K562 (cell line): ENCODE results near the gene GAL3ST3. TPM values are rescaled to one million over a fixed set of nuclear protein-coding genes. Genes with fewer than 3 reads are reported as not detected.

Source experiments
- HSF4 ChIP-seq: fragments of 250-450 bp; sonication (Bioruptor Pico); IDR thresholded peaks from 2 replicates; pipeline ENCODE4 v2.1.2; 2022; ENCODE audit warnings: mild to moderate bottlenecking, moderate library complexity, borderline replicate concordance
- MGA ChIP-seq: fragments of 450-650 bp; IDR thresholded peaks from 2 replicates; pipeline ENCODE4 v1.6.1; 2016; ENCODE audit warnings: mild to moderate bottlenecking, moderate library complexity
- NFXL1 ChIP-seq: fragments of 450-650 bp; formaldehyde crosslinking; IDR thresholded peaks from 2 replicates; pipeline ENCODE4 v1.4.0; 2021; ENCODE audit warnings: mild to moderate bottlenecking
- PHTF2 ChIP-seq: fragments of 250-450 bp; sonication (Bioruptor Pico); IDR thresholded peaks from 2 replicates; pipeline ENCODE4 v1.5.0; 2021; ENCODE audit warnings: mild to moderate bottlenecking
- ZNF274 ChIP-seq: IDR thresholded peaks from 2 replicates; pipeline ENCODE4 v1.6.1; 2011; ENCODE audit warnings: low read depth, mild to moderate bottlenecking, low read length, moderate library complexity, borderline replicate concordance
- ZNF436 ChIP-seq: fragments of 250-450, 450-650 bp; sonication (Bioruptor Pico); formaldehyde crosslinking; IDR thresholded peaks from 2 replicates; pipeline ENCODE4 v1.7.0; 2020; ENCODE audit warnings: mild to moderate bottlenecking
- polyA plus RNA-seq, 8 experiments: library from polyadenylated mRNA; depleted of rRNA in 4 of 8; stranded (reverse) in 5 of 8; unstranded in 3 of 8; fragments of >200 nt; fragmentation: Nextera tagmentation in 2 of 8; fragmentation: Illumina TruSeq in 1 of 8; extraction: Ambion mirVana in 2 of 8; extraction: Trizol in 1 of 8; gene quantifications; 2 replicates each; pipeline versions ENCODE4 v1.2.1 to v1.2.3, GENCODE V29; 2011 to 2014; ENCODE audit warnings: inconsistent platforms in 1 of 8, missing spikeins in 1 of 8
- total RNA-seq, 7 experiments: library from RNA; depleted of rRNA in 6 of 7; stranded (reverse); fragments of >200 nt in 6 of 7; fragmentation: Illumina TruSeq in 2 of 7; extraction: Trizol in 2 of 7; gene quantifications; 2 replicates each; pipeline versions ENCODE4 v1.2.1 to v1.2.3, GENCODE V29; 2011 to 2021; ENCODE audit warnings: low replicate concordance in 1 of 7
- TF ChIP-seq, protein P1 (sequence below): fragments of 250-450 bp; sonication (Bioruptor Pico); IDR thresholded peaks from 2 replicates; pipeline ENCODE4 v1.5.0; 2022; ENCODE audit warnings: mild to moderate bottlenecking

The GAL3ST3 gene
- total and polyA plus RNA-seq, 9 of the 15 experiments (the other 6 are each of a cell fraction or from before 2014, with no cell fraction given), result not detected

DNA sequence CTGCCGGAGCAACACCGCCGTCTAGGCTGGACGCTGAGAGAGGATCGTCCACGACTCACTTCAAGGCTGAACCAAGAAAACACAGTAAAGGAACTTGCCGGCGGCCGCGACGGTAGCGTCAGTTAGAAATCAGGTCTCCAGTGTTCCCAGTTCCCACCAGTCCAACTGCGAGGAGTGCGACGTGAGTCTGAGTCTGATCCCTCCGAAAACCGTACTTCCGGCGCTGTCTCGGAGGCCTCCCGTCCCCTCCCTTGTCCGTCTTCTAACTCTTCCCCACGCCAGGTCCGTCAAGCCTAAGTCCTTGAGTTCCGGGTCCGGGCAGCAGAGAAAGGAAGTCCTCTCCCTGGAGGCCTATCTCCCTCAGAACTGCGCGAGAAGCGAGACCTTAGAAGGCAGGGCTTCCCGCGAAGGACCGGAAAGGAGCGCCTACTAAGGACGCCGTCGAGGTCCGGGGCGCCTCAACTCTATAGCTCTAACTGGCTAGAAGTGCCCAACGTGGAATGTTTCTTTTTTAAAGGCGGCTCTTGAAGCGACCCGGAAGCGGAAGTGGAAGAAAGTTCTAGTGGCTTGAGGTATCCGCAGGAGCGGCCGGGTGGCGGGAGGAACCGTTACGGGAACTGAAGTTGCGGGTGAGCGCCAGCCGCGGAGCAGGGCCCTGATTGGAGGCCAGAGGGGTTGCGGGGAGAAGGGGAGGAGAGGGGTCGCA lies 46.9 kb downstream of the GAL3ST3 start, which contains the start of the genes BANF1 and EIF1AD (continued):
- TF ChIP-seq PHTF2 (CRISPR knock-in tag) (no peak), MGA (no peak; the same call in 1 of the 2 replicates), HSF4 (CRISPR knock-in tag) (no peak), ZNF274 (no peak), ZNF436 (CRISPR knock-in tag) (no peak), NFXL1 (CRISPR knock-in tag) (0 out of 2 replicates have a peak, but pooled peaks have one; percentile 16)
- TF ChIP-seq, protein P1, sequence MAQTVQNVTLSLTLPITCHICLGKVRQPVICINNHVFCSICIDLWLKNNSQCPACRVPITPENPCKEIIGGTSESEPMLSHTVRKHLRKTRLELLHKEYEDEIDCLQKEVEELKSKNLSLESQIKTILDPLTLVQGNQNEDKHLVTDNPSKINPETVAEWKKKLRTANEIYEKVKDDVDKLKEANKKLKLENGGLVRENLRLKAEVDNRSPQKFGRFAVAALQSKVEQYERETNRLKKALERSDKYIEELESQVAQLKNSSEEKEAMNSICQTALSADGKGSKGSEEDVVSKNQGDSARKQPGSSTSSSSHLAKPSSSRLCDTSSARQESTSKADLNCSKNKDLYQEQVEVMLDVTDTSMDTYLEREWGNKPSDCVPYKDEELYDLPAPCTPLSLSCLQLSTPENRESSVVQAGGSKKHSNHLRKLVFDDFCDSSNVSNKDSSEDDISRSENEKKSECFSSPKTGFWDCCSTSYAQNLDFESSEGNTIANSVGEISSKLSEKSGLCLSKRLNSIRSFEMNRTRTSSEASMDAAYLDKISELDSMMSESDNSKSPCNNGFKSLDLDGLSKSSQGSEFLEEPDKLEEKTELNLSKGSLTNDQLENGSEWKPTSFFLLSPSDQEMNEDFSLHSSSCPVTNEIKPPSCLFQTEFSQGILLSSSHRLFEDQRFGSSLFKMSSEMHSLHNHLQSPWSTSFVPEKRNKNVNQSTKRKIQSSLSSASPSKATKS (CRISPR knock-in tag), result no peak
